ENCODE measurements around the gene CEACAM8.
"Not testable (repeated sequence)": the region's sequence is repeated elsewhere in the genome, so short reads cannot be mapped to it uniquely, and the experiment has no call there.

CEACAM8 gene

GRCh38 chr19:42571116-42571515, 23.6 kb downstream of the CEACAM8 start:
- DNase-seq: no peak

GRCh38 chr19:42569193-42569592, 25.5 kb downstream of the CEACAM8 start:
- no peak for DNase-seq

GRCh38 chr19:42568006-42568405, 26.7 kb downstream of the CEACAM8 start:
- DNase-seq: no peak

GRCh38 chr19:42567567-42567966, 27.2 kb downstream of the CEACAM8 start:
- no peak for DNase-seq

GRCh38 chr19:42563352-42564210, 31.1 kb downstream of the CEACAM8 start:
- DNase-seq: peak; percentile 72

- no peak for DNase-seq
Observed at GRCh38 chr19:42561512-42561911, 33.2 kb downstream of the CEACAM8 start.

GRCh38 chr19:42560731-42561130, 34.0 kb downstream of the CEACAM8 start:
- no peak for DNase-seq

- DNase-seq: no peak
Observed at GRCh38 chr19:42558450-42559150, 36.1 kb downstream of the CEACAM8 start.

GRCh38 chr19:42557386-42557871, 37.3 kb downstream of the CEACAM8 start:
- not testable (repeated sequence) for DNase-seq

GRCh38 chr19:42555801-42556200, 38.9 kb downstream of the CEACAM8 start:
- DNase-seq: no peak

GRCh38 chr19:42555317-42555716, 39.4 kb downstream of the CEACAM8 start:
- DNase-seq: no peak

- no peak for DNase-seq
Observed at GRCh38 chr19:42554046-42554575, 40.6 kb downstream of the CEACAM8 start.

GRCh38 chr19:42553292-42554045, 41.3 kb downstream of the CEACAM8 start:
- DNase-seq: no peak

- no peak for DNase-seq
Observed at GRCh38 chr19:42552086-42553065, 42.3 kb downstream of the CEACAM8 start.

- DNase-seq: not testable (repeated sequence)
Observed at GRCh38 chr19:42550521-42550920, 44.2 kb downstream of the CEACAM8 start.

GRCh38 chr19:42549067-42549466, 45.7 kb downstream of the CEACAM8 start:
- not testable (repeated sequence) for DNase-seq

GRCh38 chr19:42548552-42548951, 46.2 kb downstream of the CEACAM8 start:
- no peak for DNase-seq

- DNase-seq: no peak
Observed at GRCh38 chr19:42547929-42548328, 46.8 kb downstream of the CEACAM8 start.

- no peak for DNase-seq
Observed at GRCh38 chr19:42546831-42547500, 47.8 kb downstream of the CEACAM8 start.

- no peak for DNase-seq
Observed at GRCh38 chr19:42544146-42544545, 50.6 kb downstream of the CEACAM8 start.

GRCh38 chr19:42542791-42543190, 51.9 kb downstream of the CEACAM8 start:
- no peak for DNase-seq

Measured in DMS53 (cell line).